ENCODE data around the gene LRIT1. TPM values are rescaled to one million over a fixed set of nuclear protein-coding genes. Genes with fewer than 3 reads are reported as not detected.

Gene LRIT1
- total RNA-seq, 3 donors from 2014 or later = not detected

DNA sequence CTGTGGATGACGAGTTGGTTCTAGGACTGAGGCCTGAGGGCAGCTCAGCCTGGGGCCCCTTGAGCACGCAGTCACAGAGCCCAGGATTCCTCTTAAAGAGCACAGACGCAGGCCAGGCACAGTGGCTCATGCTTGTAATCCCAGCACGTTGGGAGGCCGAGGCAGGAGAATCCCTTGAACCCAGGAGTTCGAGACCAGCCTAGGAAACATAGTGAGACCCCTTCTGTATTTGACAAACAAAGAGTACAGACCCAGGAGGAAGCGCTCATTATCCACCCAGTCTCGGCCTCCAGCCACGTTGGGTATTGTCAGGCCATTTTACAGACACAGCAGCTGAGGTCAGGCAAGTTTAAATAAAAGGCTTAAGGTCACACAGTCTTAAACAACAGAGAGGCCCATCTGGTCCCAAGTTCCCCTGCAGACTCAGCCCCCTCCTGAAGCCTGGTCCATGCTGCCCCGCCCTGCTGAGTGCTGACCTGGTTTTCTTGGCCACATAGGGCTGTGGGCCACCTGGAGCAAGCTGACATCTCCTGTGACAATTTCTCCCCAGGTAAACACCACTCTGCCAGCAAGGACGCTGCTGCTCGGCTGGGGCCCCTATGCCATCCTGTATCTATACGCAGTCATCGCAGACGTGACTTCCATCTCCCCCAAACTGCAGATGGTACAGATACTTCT lies 16.1 kb upstream of the LRIT1 start:
- DNase-seq (no peak), ATAC-seq (no peak)
- Histone ChIP-seq H3K36me3 (ENCODE audit: low read depth) (no peaks in the 10 kb centered on the region), H3K4me3 (no peak overlapping the region), H3K9me3 (no peaks in the 10 kb centered on the region), H3K4me1 (ENCODE audit: low read depth) (no peaks in the 10 kb centered on the region)
- TF ChIP-seq, protein P1, sequence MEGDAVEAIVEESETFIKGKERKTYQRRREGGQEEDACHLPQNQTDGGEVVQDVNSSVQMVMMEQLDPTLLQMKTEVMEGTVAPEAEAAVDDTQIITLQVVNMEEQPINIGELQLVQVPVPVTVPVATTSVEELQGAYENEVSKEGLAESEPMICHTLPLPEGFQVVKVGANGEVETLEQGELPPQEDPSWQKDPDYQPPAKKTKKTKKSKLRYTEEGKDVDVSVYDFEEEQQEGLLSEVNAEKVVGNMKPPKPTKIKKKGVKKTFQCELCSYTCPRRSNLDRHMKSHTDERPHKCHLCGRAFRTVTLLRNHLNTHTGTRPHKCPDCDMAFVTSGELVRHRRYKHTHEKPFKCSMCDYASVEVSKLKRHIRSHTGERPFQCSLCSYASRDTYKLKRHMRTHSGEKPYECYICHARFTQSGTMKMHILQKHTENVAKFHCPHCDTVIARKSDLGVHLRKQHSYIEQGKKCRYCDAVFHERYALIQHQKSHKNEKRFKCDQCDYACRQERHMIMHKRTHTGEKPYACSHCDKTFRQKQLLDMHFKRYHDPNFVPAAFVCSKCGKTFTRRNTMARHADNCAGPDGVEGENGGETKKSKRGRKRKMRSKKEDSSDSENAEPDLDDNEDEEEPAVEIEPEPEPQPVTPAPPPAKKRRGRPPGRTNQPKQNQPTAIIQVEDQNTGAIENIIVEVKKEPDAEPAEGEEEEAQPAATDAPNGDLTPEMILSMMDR (IDR thresholded peaks at IDR 0.05) = no peak
- intact Hi-C loops (cut with DNase I, micrococcal nuclease) = no loop called here

DNA sequence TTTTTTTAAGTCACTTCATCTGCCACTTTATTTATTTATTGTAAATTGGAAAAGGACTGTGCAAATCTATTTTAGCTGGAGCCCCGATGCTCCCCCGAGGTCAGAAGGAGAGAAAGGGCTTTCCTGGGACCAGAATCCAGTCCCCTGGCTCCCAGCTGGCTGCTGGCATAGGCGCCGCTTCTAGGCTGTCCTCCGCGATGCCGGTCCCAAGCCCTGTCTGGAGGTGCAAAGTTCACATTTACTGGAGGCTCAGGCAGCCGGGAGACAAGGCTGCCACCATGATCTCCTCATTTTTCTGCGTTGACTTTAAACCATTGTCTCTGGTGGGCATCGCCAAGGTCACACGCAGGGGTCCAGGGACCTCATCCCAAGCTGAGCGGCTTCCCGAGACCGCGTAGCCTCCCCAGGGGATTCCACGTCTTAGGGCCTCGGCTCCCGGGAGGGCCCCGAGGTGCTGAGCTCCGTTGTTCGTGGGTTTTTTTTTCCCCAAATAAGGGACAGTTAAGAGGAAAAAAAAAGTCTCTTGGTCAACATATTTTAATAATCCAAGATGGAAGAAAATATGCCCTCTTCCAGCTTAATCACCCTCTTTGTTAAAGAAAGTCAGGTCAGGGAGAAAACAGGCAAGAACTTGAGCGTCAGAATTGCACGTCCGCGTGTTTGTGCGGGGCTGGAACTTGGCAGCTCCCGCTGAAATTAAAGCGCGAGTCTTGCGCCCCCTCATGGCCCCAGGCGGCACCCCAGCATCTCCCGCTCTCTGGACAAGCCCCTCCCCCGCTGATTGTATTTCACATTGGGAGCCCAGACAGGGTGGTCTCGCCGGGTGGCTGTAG lies 15.4 kb upstream of the LRIT1 start:
- Histone ChIP-seq H3K4me1 (ENCODE audit: low read depth) (no peaks in the 10 kb centered on the region), H3K36me3 (ENCODE audit: low read depth) (no peaks in the 10 kb centered on the region), H3K9me3 (no peaks in the 10 kb centered on the region), H3K4me3 (no peak overlapping the region)
- intact Hi-C loops (cut with DNase I, micrococcal nuclease) = no loop called here
- ATAC-seq = peak; percentile 84
- TF ChIP-seq, protein P1 (IDR thresholded peaks at IDR 0.05) = peak; percentile 43
- peak; percentile 41 to 67 (median 67) for DNase-seq

DNA sequence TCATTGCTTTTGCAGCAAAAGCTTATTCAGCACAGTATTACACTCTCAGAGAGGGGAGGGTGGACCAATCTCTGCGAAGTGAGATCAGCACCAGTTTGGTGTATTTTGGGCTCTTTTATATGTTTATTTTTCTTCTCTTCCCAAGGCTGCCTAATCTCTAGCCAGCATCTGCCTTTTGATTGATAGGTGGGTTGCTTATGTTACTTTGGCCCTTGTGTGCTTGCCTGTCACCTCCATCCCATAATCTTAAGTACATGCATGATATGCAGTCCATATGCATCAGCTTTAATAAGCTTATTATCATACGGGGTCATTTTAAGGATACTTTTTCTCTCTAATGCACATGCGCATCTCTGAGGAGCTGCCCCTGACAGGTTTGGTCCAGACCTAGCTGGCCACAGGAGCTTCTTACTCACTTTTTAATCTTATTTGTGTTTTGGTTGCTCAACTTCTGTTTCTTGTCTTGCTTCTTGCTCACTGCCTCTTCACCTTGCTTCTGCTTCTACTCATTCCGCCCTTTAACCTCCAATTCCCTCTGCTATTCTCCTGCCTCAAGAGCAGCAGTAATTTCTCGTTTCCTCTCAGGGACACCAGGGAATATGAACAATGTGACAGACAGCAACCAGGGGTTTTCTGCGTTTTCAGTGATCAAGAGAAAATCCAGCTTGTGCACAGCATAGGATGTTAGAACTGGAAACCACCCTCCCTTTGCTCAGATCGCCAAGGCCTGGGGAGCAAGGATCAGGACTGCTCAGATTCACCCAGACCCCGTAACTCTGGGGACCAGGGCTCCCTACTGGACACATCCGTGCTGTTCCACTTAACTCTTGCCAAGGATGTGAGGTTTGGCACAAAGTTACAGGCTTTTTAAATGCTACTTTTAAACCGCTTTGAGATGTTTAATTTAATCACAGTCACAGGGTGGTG lies 13.5 kb upstream of the LRIT1 start:
- Histone ChIP-seq H3K4me1 (ENCODE audit: low read depth) (no peaks in the 10 kb centered on the region), H3K36me3 (ENCODE audit: low read depth) (no peaks in the 10 kb centered on the region), H3K9me3 (no peaks in the 10 kb centered on the region), H3K4me3 (no peak overlapping the region)
- TF ChIP-seq, protein P1 (IDR thresholded peaks at IDR 0.05) = no peak
- DNase-seq = no peak
- no peak for ATAC-seq
- intact Hi-C loops (cut with DNase I, micrococcal nuclease) = no loop called here

DNA sequence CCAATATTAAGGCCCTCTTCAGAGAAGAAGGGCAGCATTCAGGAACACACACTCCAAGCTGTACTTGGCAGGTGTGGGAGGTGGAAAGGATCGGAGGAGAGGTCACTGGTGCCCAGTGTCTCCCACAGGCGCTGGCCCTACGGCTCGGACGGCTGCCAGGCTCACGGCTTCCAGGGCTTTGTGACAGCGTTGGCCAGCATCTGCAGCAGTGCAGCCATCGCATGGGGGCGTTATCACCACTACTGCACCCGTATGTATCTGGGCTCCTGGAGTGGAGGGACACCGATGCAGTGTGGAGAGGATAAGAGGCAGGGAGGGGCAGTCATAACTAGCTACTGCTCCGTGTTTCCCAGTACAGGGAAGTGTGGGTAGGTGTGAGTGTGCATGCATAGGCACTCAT lies 7.4 kb upstream of the LRIT1 start:
- intact Hi-C loops (cut with DNase I, micrococcal nuclease) = no loop called here
- ATAC-seq = no peak
- no peak for DNase-seq

DNA sequence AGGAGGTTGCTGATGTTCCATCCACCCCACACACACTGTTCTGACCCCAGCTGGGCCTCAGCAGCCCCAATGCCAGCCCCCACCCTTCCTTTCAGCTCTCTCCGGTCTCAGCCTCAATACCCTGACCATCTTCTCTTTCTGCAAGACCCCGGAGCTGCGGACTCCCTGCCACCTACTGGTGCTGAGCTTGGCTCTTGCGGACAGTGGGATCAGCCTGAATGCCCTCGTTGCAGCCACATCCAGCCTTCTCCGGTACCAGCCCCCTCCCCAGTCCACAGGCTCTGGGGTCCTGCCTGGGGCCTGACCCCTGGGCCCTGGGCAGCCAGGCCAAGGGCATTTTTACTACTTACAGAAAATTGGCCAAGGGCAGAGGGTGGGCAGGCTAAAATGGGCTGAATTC lies 6.2 kb upstream of the LRIT1 start:
- intact Hi-C loops (cut with DNase I, micrococcal nuclease) = no loop called here
- TF ChIP-seq, protein P1 (IDR thresholded peaks at IDR 0.05) = no peak

More for the DNA sequence above, 7.4 kb upstream of the LRIT1 start:
- Histone ChIP-seq H3K4me1 (ENCODE audit: low read depth) (no peaks in the 10 kb centered on the region), H3K9me3 (no peaks in the 10 kb centered on the region), H3K36me3 (ENCODE audit: low read depth) (no peaks in the 10 kb centered on the region), H3K4me3 (no peak overlapping the region)
- TF ChIP-seq, protein P1 (IDR thresholded peaks at IDR 0.05) = no peak

More for the DNA sequence above, 6.2 kb upstream of the LRIT1 start:
- Histone ChIP-seq H3K4me1 (ENCODE audit: low read depth) (no peaks in the 10 kb centered on the region), H3K4me3 (no peak overlapping the region), H3K9me3 (no peaks in the 10 kb centered on the region), H3K36me3 (ENCODE audit: low read depth) (no peaks in the 10 kb centered on the region)
- DNase-seq = no peak
- no peak for ATAC-seq
